ENCODE results near the gene DCLK3.
A peak's percentile ranks its signal among the peaks of the same experiment; 100 is the strongest.

Gene DCLK3

GRCh38 chr3:36714343-36715086 lies 49.8 kb downstream of the DCLK3 start:
- no peak overlapping the region for H3K27ac ChIP-seq
- no peak for DNase-seq (ENCODE audit: low read depth, low spot score)

GRCh38 chr3:36713904-36714303 lies 50.4 kb downstream of the DCLK3 start:
- no peak for DNase-seq (ENCODE audit: low read depth, low spot score)
- H3K27ac ChIP-seq, result no peak overlapping the region

DNA sequence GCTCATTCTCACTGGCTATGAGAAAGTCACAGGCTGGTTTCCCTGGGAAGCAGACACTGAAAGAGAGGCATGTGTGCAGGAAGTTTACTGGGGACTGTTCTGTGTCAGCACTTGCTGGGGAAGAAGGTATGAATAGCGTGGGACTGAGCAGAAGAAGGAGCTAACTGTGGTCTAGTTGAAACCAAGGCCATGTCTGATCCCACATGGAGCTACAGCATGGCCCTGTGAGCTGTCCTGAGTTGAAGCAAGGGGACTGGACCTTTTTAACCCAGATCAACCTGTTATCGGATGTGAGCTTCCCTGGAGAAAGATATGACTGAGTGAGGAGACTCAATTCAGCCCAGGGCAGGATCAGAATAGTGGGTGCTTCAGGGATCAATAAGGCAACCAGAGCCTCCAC lies 53.7 kb downstream of the DCLK3 start:
- no peak for DNase-seq (ENCODE audit: low read depth, low spot score)
- H3K27ac ChIP-seq, result no peak overlapping the region

- H3K27ac ChIP-seq, result no peak overlapping the region
- DNase-seq (ENCODE audit: low read depth, low spot score), result no peak
Measured at GRCh38 chr3:36709826-36710365, 54.5 kb downstream of the DCLK3 start.

GRCh38 chr3:36709281-36709680 lies 55.1 kb downstream of the DCLK3 start:
- no peak for DNase-seq (ENCODE audit: low read depth, low spot score)

GRCh38 chr3:36707623-36708409 lies 56.5 kb downstream of the DCLK3 start:
- H3K27ac ChIP-seq, result peak overlapping the region; percentile 19
- DNase-seq (ENCODE audit: low read depth, low spot score), result peak; percentile 68

More at GRCh38 chr3:36709281-36709680, 55.1 kb downstream of the DCLK3 start:
- H3K27ac ChIP-seq, result no peak overlapping the region

- DNase-seq (ENCODE audit: low read depth, low spot score), result no peak
- H3K27ac ChIP-seq, result no peak overlapping the region
Measured at GRCh38 chr3:36705015-36705414, 59.3 kb downstream of the DCLK3 start.

GRCh38 chr3:36704280-36704679 lies 60.1 kb downstream of the DCLK3 start:
- DNase-seq (ENCODE audit: low read depth, low spot score), result no peak
- no peak overlapping the region for H3K27ac ChIP-seq

- H3K27ac ChIP-seq, result peak overlapping the region; percentile 46
- no peak for DNase-seq (ENCODE audit: low read depth, low spot score)
Measured at GRCh38 chr3:36701249-36701572, 63.1 kb downstream of the DCLK3 start.

DNA sequence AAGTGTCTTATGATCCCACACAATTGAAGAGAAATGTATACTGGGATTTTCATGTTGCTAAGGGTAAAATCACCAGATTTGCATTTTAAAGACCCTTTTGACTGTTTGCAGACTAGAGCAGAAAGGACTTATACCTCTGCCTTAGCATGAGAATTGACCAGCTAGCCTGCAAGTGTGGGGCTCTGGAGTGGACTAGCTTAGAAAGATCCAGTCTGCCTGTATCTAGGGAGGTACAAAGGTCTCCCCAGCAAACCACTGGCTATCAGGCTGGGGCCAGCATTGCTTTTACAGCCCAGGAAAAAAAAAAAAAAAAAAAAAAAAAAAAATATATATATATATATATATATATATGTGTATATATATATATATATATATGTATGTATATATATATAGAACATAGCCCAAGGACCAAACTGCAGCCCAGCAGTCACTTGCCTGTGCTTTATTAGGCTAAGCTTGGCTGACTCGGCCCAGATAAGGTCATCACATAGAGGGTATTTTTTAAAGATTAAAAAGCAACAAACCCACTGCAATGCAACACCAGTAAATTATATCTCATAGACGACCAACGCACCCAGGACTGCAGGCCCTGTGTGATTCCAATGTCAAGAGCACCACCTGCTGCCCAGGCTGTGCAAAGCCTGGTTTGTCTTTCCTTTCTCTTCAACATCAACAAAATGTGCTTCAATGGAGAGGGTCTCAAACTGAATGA lies 63.7 kb downstream of the DCLK3 start:
- no peak for DNase-seq (ENCODE audit: low read depth, low spot score)
- no peak overlapping the region for H3K27ac ChIP-seq

GRCh38 chr3:36698314-36698713 lies 66.0 kb downstream of the DCLK3 start:
- no peak for DNase-seq (ENCODE audit: low read depth, low spot score)
- peak overlapping the region; percentile 46 for H3K27ac ChIP-seq

DNA sequence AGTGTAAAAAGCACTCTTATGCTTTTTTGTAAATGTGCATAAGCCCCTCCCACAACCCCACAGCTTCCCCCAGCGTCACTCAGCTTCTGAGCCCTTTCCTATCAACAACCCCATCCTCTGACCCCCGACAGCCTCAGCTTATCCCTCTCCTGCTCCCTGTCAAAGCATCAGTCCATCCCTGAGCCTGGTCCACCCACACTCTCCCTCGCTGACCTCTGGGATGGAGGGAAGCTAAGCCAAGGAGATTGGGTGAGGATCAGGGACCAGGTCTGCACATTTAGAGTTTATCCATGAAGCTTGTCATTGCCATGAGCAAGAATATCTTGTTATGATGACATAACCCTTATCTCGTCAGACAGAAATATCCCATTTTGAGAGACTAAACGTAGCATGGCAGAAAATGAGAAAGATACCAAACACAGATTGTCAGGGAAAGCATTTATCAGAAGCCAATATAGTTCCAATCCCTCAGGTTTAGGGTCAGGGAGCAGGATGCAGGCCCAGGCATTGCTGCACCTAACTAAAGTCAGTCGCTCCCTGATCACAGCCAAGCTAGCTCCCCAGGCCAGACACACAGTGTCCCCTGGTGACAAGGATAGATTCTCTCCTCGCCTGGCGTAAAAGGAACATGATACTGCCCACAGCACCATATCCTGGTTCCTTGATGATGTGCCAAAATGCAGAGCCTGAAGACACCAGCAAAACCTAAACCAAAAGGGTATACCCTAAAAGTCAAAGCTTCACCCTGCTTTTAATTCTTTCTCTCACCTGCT lies 66.9 kb downstream of the DCLK3 start:
- H3K27ac ChIP-seq, result peak overlapping the region; percentile 46
- no peak for DNase-seq (ENCODE audit: low read depth, low spot score)

GRCh38 chr3:36696799-36697198 lies 67.6 kb downstream of the DCLK3 start:
- DNase-seq (ENCODE audit: low read depth, low spot score), result no peak
- H3K27ac ChIP-seq, result no peak overlapping the region

DNA sequence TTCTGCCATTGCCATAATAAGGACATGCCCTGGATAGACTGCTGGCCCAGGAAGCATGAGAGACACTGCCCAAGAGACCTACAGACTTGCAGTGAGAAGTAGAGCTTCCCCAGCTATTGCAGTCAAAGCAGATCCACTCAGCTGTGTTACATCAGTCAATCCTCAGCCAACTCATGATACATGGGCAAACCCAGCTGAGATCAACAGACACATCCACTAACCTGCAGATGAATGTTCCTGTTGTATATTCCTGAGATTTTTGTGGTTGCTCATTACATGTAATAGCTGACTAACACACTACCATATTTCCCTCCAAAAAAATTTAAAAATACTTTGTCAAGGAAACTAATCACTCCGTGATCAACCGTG lies 68.6 kb downstream of the DCLK3 start:
- H3K27ac ChIP-seq, result peak overlapping the region; percentile 87
- no peak for DNase-seq (ENCODE audit: low read depth, low spot score)

DNA sequence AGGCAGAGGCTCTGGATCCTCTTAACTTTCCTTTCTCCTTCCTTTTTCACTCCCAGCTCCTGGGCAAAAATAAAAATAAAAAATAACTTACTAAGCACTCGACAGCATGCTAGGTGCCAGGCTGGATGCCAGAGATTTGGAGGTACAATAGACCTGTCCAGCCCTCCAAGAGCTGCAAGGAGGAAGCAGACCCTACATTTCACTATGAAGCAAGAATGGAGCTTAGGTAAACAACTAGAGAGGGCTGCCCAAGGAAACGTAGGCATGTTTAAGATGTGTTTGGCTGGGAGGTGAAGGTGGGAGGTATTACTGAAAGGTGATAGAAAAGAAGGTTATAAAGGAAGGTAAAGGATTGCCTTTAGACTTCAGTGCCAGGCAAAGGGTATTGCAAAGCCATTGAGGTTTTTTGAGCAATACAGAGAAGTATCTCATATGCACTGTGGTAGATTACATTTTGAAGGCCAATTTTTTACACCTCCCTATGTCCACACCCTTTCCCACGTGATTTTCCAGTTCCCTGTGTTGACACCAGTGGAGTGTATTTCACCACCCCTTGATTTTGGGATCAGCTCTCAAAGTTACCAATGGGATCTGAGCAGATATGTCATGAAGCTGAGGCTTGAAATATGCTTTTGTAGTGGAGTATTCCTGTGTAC lies 69.1 kb downstream of the DCLK3 start:
- peak overlapping the region; percentile 87 for H3K27ac ChIP-seq

DNA sequence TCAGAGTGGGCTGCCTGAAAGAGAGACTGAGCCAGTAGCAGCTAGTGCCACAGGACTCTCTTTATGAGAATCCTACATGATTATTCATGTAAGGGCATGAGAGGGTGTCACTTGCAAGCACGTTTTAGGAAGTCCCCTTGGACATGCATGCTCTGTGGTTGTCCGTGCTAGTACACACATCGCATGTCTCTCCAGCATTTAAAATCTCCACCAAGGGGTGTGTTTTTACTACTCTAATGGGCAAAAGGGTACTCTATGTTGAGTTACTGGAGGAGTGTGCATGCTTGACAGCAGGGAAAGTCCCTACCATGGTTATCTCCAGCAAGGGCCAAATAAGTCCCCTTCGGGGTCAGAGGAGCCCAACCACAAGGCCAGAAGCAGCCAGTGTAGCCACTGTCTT lies 70.7 kb downstream of the DCLK3 start:
- DNase-seq (ENCODE audit: low read depth, low spot score), result no peak
- H3K27ac ChIP-seq, result no peak overlapping the region

More for the DNA sequence above, 69.1 kb downstream of the DCLK3 start:
- DNase-seq (ENCODE audit: low read depth, low spot score), result no peak

- DNase-seq (ENCODE audit: low read depth, low spot score), result no peak
- H3K27ac ChIP-seq, result no peak overlapping the region
Measured at GRCh38 chr3:36689560-36689959, 74.8 kb downstream of the DCLK3 start.

- no peak overlapping the region for H3K27ac ChIP-seq
- no peak for DNase-seq (ENCODE audit: low read depth, low spot score)
Measured at GRCh38 chr3:36688815-36689214, 75.5 kb downstream of the DCLK3 start.

DNA sequence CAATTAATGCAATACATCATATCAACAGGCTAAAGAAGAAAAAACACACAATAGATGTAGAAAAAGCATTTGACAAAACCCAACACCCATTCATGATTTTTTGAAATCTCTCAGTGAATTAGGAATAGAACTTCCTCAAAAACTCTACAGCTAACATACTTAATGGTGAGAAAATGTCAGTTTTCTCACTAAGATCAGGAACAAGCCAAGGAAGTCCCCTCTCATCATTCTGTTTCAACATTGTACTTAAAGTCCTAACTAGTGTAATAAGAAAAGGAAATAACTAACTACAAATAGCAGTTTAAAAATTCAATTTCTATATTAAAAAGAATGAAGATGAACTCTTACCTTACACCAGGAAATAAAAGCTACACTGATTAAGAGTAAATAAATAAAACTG lies 77.8 kb downstream of the DCLK3 start:
- no peak for DNase-seq (ENCODE audit: low read depth, low spot score)
- no peak overlapping the region for H3K27ac ChIP-seq

- no peak for DNase-seq (ENCODE audit: low read depth, low spot score)
- H3K27ac ChIP-seq, result no peak overlapping the region
Measured at GRCh38 chr3:36681867-36682266, 82.5 kb downstream of the DCLK3 start.
